GM20000 (cell line): Measurements from ENCODE around the gene GPR137.
A peak's percentile ranks its signal among the peaks of the same experiment; 100 is the strongest.
"Not testable (repeated sequence)": the region's sequence is repeated elsewhere in the genome, so short reads cannot be mapped to it uniquely, and the experiment has no call there.

Experiments
- DNase-seq: peaks from one replicate; pipeline ENCODE4 v3.0.0; 2012; ENCODE audit warnings: low spot score
- TF ChIP-seq, protein P1 (sequence below): IDR thresholded peaks from 2 replicates; pipeline ENCODE4 v1.5.1; 2012; ENCODE audit warnings: mild to moderate bottlenecking, control low read depth; ENCODE audit errors: extremely low read depth, missing control alignments

Gene GPR137

DNA sequence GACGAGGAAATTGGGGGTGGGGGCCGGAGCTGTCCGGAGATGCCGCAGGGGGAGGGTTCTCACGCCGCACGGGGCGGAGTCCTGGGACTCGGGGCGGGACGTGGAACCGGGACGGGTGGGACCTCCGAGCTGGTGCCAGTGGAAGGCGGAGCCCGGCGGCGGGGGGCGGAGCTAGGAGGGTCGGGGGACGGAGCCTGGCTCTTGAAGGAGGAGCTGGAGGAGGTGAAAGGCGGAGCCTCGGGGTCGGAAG is 44.5 kb upstream of the GPR137 start:
- DNase-seq = no peak
- TF ChIP-seq, protein P1, sequence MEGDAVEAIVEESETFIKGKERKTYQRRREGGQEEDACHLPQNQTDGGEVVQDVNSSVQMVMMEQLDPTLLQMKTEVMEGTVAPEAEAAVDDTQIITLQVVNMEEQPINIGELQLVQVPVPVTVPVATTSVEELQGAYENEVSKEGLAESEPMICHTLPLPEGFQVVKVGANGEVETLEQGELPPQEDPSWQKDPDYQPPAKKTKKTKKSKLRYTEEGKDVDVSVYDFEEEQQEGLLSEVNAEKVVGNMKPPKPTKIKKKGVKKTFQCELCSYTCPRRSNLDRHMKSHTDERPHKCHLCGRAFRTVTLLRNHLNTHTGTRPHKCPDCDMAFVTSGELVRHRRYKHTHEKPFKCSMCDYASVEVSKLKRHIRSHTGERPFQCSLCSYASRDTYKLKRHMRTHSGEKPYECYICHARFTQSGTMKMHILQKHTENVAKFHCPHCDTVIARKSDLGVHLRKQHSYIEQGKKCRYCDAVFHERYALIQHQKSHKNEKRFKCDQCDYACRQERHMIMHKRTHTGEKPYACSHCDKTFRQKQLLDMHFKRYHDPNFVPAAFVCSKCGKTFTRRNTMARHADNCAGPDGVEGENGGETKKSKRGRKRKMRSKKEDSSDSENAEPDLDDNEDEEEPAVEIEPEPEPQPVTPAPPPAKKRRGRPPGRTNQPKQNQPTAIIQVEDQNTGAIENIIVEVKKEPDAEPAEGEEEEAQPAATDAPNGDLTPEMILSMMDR = no peak

DNA sequence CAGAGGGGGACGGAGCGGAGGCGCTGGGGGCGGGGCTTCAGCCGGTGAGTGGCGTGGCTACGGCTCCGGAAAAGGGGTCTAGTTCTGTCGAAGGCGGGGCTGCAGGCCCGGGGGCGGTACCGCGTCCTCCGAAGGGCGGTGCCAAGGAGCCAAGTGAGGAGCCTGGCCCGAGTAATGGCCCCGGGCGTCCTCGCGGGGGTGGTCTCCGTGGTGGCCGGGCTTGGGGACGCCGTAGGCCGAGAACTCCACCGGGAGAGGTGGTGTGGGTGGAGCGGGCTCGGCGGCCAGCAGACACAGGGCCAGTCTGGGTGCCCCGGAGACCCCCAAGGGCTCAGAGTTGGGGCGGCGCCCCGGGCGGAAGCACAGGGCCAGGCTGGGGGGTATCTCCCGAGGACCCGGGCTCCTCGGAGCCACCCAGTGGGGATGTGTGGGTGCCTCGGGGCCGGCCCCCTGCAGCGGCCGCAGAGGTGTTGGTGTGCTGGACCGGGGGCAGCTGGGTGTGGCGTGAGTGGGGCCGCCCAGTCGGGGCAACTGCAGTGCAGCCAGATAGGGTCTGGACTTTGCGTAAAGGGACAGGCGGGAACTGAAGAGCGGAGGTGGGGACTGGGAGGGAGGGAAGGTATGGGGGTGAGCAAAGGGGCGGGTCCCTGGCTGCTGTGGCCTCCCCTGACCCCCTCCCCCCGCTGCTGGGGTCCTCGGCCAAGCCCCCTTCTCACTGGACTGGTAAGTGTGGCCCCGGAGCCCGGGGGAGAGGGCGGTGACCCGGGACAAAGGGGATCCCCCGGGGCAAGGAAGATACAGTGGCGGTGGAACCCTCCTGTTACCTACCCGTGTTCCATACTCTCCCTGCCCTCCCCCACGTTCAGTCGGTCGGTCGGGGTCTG is 43.9 kb upstream of the GPR137 start:
- TF ChIP-seq, protein P1 = no peak
- DNase-seq = peak; percentile 98

DNA sequence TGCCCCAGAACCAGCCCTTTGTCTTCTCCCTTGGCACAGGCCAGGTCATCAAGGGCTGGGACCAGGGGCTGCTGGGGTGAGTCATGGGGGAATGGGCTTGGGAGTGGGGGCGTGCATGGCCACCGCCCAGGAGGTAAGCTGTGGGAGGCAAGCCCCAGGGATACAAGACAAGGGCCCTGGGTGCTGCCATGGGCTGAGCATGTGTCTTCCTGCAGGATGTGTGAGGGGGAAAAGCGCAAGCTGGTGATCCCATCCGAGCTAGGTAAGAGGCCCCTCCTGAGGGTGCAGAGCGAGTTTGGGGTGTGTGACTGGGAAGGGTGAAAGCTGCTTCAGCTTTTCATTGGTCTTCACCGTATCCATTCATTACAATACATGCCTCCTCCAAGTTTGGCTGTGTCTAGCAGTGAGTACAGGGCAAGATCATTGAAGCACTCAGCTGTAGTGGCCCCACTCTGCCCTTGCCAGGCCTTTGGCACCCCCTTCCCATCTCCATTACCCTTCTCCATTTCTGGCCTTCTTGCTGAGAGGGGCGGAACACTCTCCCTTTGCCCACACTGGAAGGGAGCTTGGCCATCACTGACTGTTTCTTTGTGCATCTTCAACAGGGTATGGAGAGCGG is 42.3 kb upstream of the GPR137 start:
- no peak for DNase-seq
- TF ChIP-seq, protein P1 = no peak

DNA sequence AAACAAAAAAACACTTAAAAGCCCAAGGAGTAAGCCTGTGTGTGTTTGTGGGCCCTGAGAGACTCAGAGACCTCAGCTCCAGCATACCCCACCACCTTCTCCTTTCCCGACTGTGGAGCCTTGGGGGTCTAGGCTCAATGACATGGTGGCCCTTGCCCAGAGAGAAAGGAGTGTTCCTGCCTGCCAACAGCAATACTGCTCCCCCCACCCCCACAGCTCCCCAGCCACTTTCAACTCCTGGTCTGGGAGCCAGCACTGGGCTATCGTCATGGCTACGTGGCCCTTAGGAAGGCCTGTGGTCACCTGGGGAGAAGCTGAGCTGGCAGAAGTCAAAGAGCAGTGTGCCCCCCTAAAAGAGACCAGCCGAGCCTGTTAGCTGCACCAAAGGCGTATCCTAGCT is 41.5 kb upstream of the GPR137 start:
- TF ChIP-seq, protein P1 = no peak
- no peak for DNase-seq

DNA sequence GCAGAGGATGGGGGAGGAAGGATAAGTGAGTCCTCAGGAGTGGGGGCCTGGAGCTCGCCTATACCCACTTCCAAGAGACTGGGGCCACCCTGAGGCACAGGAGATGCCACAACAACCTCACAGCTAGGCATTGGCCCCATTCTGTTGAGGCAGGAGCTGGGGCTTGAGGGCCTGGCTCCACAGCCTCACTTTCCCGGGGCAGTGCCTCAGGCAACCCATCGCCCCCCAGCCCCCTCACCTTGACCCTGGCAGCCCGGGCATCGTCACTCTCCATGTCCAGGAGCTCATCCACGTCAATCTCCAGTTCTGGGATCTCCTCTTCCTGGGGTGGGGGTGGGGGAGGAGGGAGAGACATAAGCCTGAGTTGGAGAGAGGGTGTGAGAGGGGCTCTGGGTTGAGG is 40.7 kb upstream of the GPR137 start:
- no peak for DNase-seq
- TF ChIP-seq, protein P1 = no peak

DNA sequence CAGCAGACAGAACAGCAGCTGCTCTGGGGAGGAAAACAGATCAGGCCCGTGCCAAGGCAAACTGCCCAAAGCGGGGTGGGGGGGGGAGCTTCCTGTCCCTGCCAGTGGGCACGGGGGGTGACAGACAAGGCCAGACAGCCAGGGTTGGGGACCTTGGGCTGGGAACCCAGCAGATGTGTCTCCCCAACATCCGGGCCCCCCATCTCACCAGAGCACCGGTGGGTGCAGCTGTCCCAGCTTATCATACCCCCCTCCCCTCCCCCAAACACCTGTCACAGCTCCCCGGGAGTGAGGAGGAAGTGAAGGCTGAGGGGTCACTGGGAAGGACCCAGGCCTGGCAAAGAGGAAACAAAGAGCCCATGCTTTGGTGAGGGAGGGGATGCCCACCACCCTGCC is 40.2 kb upstream of the GPR137 start:
- TF ChIP-seq, protein P1 = no peak
- no peak for DNase-seq

DNA sequence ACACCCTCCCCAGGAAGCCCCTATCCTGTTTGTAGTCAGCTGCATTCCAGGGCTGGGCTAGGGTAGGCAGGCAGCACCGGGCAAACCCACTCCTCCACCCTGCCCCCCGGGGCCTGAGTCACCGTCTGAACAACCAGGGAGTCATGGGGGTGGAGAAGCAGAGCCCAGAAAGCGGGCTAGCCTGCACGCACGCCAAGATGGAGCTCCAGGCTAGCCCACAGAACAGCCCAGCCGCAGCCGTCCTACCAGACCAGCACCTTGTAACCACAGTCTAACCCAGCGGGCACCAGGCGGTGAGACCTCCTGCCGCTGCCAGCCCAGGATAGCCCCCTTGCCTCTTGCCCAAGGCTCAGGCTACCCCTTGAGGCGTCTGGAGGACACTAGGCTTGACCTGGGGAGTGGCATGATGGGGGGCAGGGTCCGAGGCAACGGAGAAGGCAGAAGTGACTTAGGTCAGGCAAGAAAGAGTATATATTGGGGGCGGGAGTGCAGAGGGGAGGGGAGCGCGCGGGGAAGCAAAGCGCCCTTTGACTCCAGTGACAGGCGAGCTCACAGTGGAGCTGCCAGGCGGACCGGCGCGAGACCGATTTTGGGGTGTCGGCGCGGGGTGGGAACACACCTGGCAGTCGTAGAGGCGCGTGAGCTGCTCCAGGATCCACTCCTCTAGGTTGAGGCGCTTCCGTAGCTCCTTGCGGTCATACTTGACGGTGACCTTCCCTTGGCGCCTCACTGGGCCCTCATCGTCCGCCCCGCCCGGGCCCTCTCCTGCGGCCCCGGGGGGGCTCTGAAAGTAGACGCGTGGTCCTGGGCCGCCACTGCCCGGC is 39.6 kb upstream of the GPR137 start:
- TF ChIP-seq, protein P1 = no peak
- no peak for DNase-seq

DNA sequence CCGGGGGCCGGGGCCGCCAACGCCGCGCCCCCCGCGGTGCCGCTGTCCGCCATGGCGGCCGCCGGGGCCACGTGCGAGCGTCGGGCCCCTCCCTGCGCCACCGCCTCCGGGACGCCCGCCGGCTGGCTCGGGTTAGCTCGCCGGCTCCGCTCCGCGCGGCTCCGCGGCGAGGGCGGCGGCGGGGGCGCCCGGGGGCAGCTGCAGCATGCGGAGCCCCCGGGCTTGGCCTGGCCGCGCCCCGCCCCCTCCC is 39.1 kb upstream of the GPR137 start:
- DNase-seq = not testable (repeated sequence)
